Endothelial cell (in vitro differentiated cells): ENCODE results near the gene KL. TPM values are rescaled to one million over a fixed set of nuclear protein-coding genes. Genes with fewer than 3 reads are reported as not detected.
A peak's percentile ranks its signal among the peaks of the same experiment; 100 is the strongest.

Experiments
- DNase-seq: peaks from one replicate; pipeline ENCODE4 v3.0.0; 2021; ENCODE audit warnings: low spot score
- H3K27ac Mint-ChIP-seq: one replicate; pipeline ENCODE4 v1.8.0; 2021; ENCODE audit warnings: mixed read lengths, inconsistent platforms; ENCODE audit not compliant: unreplicated experiment
- H3K27me3 Mint-ChIP-seq: one replicate; pipeline ENCODE4 v1.8.0; 2021; ENCODE audit warnings: mild to moderate bottlenecking, moderate library complexity, mixed read lengths, inconsistent platforms; ENCODE audit not compliant: unreplicated experiment
- H3K36me3 Mint-ChIP-seq: one replicate; pipeline ENCODE4 v1.8.0; 2021; ENCODE audit warnings: mild to moderate bottlenecking, low read depth, mixed read lengths, inconsistent platforms; ENCODE audit not compliant: unreplicated experiment
- H3K4me1 Mint-ChIP-seq: one replicate; pipeline ENCODE4 v1.8.0; 2021; ENCODE audit warnings: mild to moderate bottlenecking, mixed read lengths, inconsistent platforms; ENCODE audit not compliant: unreplicated experiment
- H3K4me3 Mint-ChIP-seq: one replicate; pipeline ENCODE4 v1.8.0; 2021; ENCODE audit warnings: mild to moderate bottlenecking, mixed read lengths, inconsistent platforms; ENCODE audit not compliant: unreplicated experiment
- H3K9me3 Mint-ChIP-seq: one replicate; pipeline ENCODE4 v1.8.0; 2021; ENCODE audit warnings: mixed read lengths, inconsistent platforms; ENCODE audit not compliant: unreplicated experiment
- total RNA-seq: library from RNA; stranded (reverse); fragmentation: NEBNext Ultra II Directional; extraction: Animal tissue kit (Norgen Biotek cat#: 25700); gene quantifications from one replicate; pipeline ENCODE4 v1.2.1, GENCODE V29; 2021; ENCODE audit not compliant: unreplicated experiment
- TF ChIP-seq, protein P1 (sequence below): fragments of 200-600 bp; sonication (generic); IDR thresholded peaks from one replicate; pipeline ENCODE4 v1.5.0; 2021; ENCODE audit warnings: antibody characterized with exemption; ENCODE audit not compliant: unreplicated experiment

KL gene
- total RNA-seq, 1 donor from 2014 or later: 29.6 TPM

DNA sequence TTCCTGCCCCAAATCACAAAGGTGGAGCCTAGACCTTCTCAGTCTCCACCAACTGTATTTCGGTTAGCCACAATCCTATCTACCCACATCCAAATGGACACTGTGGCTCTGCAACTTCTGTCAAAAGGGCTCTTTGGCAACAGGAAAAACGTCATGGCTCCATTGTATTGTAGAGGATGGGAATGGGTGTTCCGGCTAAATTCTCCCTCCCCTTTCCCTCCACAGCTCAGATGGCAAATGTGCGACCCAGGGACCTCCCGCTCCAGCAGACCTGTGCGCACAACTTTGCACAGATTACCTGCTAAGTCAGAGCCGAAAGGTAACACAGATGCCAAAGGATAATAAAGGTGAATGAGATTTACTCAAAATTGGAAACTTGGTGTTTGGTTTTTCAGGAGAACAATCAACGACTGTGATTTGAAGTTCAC lies 968 bp upstream of the KL start:
- TF ChIP-seq, protein P1, sequence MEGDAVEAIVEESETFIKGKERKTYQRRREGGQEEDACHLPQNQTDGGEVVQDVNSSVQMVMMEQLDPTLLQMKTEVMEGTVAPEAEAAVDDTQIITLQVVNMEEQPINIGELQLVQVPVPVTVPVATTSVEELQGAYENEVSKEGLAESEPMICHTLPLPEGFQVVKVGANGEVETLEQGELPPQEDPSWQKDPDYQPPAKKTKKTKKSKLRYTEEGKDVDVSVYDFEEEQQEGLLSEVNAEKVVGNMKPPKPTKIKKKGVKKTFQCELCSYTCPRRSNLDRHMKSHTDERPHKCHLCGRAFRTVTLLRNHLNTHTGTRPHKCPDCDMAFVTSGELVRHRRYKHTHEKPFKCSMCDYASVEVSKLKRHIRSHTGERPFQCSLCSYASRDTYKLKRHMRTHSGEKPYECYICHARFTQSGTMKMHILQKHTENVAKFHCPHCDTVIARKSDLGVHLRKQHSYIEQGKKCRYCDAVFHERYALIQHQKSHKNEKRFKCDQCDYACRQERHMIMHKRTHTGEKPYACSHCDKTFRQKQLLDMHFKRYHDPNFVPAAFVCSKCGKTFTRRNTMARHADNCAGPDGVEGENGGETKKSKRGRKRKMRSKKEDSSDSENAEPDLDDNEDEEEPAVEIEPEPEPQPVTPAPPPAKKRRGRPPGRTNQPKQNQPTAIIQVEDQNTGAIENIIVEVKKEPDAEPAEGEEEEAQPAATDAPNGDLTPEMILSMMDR: no peak
- H3K36me3 Mint-ChIP-seq: peaks cover 38% of the 10 kb centered on the region
- peaks cover 49% of the 10 kb centered on the region for H3K4me1 Mint-ChIP-seq
- peak overlapping the region; percentile 100 for H3K27ac Mint-ChIP-seq
- DNase-seq: peak; percentile 60
- H3K27me3 Mint-ChIP-seq: peaks cover 16% of the 10 kb centered on the region
- no peaks in the 10 kb centered on the region for H3K9me3 Mint-ChIP-seq
- peak overlapping the region; percentile 99 for H3K4me3 Mint-ChIP-seq

DNA sequence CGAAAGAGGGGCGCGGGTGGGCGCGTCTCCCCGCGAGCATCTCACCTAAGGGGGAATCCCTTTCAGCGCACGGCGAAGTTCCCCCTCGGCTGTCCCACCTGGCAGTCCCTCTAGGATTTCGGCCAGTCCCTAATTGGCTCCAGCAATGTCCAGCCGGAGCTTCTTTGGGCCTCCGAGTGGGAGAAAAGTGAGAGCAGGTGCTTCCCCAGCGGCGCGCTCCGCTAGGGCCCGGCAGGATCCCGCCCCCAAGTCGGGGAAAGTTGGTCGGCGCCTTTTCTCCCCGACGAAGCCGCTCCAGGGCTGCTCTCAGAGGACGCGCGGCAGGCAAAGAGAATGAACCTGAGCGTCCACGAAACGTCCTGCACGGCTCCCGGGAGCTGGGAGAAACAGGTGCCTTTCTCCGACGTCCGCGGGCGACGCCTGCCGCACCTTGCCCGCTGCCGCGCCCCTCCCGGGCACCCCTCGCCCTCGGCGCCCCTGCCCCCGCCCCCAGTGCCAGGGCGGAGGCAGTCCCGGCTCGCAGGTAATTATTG lies 366 bp upstream of the KL start:
- peaks cover 18% of the 10 kb centered on the region for H3K27me3 Mint-ChIP-seq
- no peaks in the 10 kb centered on the region for H3K9me3 Mint-ChIP-seq
- TF ChIP-seq, protein P1: no peak
- peak overlapping the region; percentile 100 for H3K27ac Mint-ChIP-seq
- peaks cover 43% of the 10 kb centered on the region for H3K36me3 Mint-ChIP-seq
- DNase-seq: peak; percentile 59
- peaks cover 55% of the 10 kb centered on the region for H3K4me1 Mint-ChIP-seq
- H3K4me3 Mint-ChIP-seq: peak overlapping the region; percentile 99

DNA sequence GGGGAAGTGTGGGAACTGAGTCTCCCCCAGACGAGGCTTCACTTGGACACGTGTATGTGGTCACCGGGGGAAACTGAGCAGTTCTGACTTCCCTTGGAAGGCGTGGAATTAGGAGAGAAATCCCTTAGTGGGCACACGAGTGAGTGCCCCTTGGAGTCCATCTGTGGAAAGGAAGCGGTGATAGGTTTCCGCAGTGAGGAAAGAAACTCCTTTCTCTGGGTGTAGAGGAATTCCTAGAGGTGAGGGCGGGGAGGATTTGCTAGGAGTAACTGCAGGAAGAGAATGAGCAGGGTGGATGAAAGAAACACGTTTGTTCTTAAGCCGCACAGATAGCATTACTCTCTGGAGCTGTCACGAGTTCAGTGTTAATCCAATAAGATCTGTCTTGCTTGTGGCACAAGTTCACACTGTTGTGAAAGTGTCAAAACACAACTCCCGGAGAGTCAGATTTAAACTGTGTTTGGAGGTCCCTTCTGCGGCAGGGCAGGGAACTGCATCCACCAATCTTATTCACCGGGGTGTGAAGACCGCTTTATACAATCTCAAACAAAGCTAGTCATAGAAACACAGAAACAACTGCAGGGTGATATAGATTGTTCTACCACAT lies 1.2 kb downstream of the KL start:
- Mint-ChIP-seq H3K9me3 (no peaks in the 10 kb centered on the region), H3K4me3 (peak overlapping the region; percentile 98), H3K36me3 (peaks cover 39% of the 10 kb centered on the region), H3K4me1 (peaks cover 57% of the 10 kb centered on the region), H3K27me3 (peaks cover 20% of the 10 kb centered on the region), H3K27ac (peak overlapping the region; percentile 97)
- DNase-seq: peak; percentile 62
- TF ChIP-seq, protein P1: peak; percentile 58

DNA sequence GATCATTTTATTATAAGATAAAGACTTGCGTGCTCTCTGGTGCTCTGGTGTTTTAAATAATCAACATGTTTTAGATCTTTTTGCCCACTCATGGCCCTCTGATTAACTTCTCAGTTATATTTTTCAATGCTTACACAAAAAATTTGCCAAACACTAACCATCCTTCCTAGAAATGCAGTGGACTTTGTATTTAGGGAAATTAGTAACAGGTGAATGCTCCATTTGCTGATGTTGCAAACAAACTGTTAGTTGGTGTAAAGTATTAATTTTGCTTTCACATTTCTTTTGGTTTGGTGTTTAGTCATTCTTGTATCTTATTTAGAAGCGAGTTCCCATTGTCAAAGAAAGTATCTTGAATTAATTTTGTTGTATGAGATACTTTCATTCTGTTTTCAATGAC lies 2.7 kb downstream of the KL start:
- TF ChIP-seq, protein P1: no peak
- no peak for DNase-seq
- no peak overlapping the region for H3K27ac Mint-ChIP-seq
- H3K4me3 Mint-ChIP-seq: peak overlapping the region; percentile 98
- no peaks in the 10 kb centered on the region for H3K9me3 Mint-ChIP-seq
- peaks cover 39% of the 10 kb centered on the region for H3K36me3 Mint-ChIP-seq
- H3K4me1 Mint-ChIP-seq: peaks cover 51% of the 10 kb centered on the region
- H3K27me3 Mint-ChIP-seq: peaks cover 20% of the 10 kb centered on the region

DNA sequence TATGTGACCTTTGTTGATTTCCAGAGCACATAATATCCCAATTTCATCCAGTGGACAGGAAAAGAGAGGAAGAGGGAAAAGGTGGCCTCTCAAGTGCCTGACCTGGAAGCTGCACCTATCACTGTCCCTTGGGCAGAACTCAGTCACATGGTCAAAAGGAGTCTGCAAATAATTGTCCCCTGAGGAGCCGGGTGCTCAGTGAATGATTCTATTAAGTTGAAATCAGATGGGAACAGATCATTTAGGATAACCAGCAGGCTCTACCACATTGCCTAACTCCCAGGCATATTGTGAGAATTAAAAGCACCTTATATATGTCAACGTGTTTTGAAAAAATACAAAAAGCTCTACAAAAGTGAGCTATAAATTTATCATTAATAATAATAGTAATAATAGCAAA lies 6.8 kb downstream of the KL start:
- H3K4me1 Mint-ChIP-seq: peaks cover 33% of the 10 kb centered on the region
- no peak overlapping the region for H3K4me3 Mint-ChIP-seq

More for the DNA sequence above, 6.8 kb downstream of the KL start:
- Mint-ChIP-seq H3K27ac (no peak overlapping the region), H3K27me3 (peaks cover 4% of the 10 kb centered on the region), H3K9me3 (no peaks in the 10 kb centered on the region), H3K36me3 (peaks cover 36% of the 10 kb centered on the region)
- DNase-seq: no peak
- TF ChIP-seq, protein P1: no peak
